Measurements from ENCODE around the gene SH3PXD2A. TPM values are rescaled to one million over a fixed set of nuclear protein-coding genes. Genes with fewer than 3 reads are reported as not detected.

Gene SH3PXD2A
- total and polyA plus RNA-seq, 7 experiments from 2014 or later = 0.54 to 20.5 (median 9.9) TPM

DNA sequence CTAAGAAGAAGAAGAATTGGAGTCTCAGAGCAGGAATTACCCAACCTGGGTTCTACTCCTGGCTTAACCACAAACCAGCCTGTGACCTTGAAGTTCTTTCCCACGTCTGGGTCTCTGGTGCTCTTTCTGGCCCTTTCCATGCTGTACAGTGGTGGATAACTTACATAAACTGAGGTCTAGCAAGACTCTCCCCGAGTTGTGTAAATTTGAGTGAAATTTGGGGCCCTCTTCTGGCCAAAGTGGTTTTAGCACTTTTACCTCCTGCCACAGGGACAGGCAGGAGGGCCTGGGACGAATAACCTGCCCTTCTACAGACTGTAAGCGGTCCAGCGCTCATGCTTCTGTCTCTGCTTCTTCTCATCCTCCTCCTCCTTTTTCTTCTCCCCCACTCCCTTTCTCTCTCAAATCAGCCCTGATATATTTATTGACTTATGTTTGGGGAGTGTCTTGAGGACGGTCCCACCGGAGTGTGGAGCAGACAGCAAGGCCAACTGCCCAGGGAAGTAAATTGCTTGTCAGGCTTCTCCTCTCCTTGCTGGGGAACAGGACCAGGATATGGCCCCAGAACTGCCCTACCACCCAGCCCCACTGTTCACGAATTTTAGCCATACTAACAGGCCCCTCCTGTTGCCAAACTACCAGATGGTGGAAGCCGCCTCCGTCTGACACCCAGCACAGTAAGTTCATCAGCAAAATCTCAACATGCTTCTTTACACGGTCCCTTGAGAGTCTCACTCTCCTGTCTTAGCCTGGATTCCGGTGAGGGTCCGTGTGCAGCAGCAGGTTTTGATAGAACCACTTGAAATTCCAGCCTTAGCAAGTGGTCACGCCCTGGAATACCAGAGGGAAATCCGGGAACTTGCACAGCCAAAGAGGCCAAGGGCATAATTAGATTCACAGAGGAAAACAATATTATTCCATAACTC lies 4.0 kb upstream of the SH3PXD2A start:
- CTCF ChIA-PET = interaction anchor here (0.9 to 3.1 kb wide), 3 partner anchors 10 to 148 kb away, joined by 3 to 35 read pairs (median 5); no protein-coding TSS in a partner anchor
- H3K27me3 Mint-ChIP-seq = peaks cover 12 to 58% (median 16%) of the 10 kb centered on the region in 5 donors
- peaks cover 0 to 10% (median 9%) of the 10 kb centered on the region in 5 donors for H3K36me3 Mint-ChIP-seq
- H3K9me3 Mint-ChIP-seq = peaks cover 0 to 10% (median 7%) of the 10 kb centered on the region in 11 donors
- no peak overlapping the region for H3K27ac ChIP-seq (ENCODE audit: low read depth, low read length)
- no peak overlapping the region for H3K4me3 Mint-ChIP-seq
- H3K4me1 ChIP-seq (ENCODE audit: control insufficient read depth in 2 of 2, insufficient read depth in 2 of 2, low read length in 2 of 2) = peaks cover 0 to 7% of the 10 kb centered on the region in 2 donors
- ATAC-seq = peak; percentile 74
- DNase-seq = peak; percentile 16 to 67 (median 46)
- POLR2A ChIA-PET = interaction anchor here (0.6 kb wide), 1 partner anchor 157 kb away, joined by 3 read pairs; no protein-coding TSS in a partner anchor
- no peak overlapping the region for H3K4me3 ChIP-seq (ENCODE audit: low read length)
- no peaks in the 10 kb centered on the region for H3K9me3 ChIP-seq (ENCODE audit: control insufficient read depth in 2 of 3, low read length in 3 of 3)
- no peaks in the 10 kb centered on the region for H3K36me3 ChIP-seq (ENCODE audit: control insufficient read depth in 2 of 3, insufficient read depth in 3 of 3, low read length in 3 of 3)
- no peak overlapping the region for H3K27ac Mint-ChIP-seq
- intact Hi-C loops (cut with micrococcal nuclease) = loop anchor here (1.0 to 10.0 kb wide), 4 partner anchors 25 to 255 kb away; no protein-coding TSS in a partner anchor
- peaks cover 3 to 5% of the 10 kb centered on the region in 2 donors for H3K27me3 ChIP-seq (ENCODE audit: control insufficient read depth in 2 of 2, insufficient read depth in 2 of 2, low read length in 2 of 2)
- H3K4me1 Mint-ChIP-seq = peaks cover 3 to 13% (median 11%) of the 10 kb centered on the region in 7 donors

DNA sequence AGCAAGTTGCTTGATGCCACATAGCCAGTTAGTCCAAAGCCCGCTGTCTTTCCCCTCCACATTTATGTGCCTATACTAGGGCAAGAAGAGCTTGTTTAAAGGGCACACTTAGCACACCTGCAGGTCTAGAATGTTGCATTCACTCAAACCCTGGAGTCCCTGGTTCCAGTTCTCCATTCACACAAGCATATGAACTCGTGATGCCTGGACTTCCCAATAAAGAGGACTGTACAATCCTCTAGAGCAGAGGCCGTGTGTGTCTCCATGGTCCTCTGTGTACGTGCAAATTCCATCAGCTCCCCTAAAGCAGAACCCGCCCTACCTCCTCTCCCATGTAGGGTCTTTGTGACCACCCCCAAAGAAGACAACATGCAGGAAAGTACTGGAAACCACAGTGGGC lies 3.0 kb upstream of the SH3PXD2A start:
- Mint-ChIP-seq H3K9me3 (peaks cover 0 to 2% (median 0%) of the 10 kb centered on the region in 11 donors), H3K36me3 (no peaks in the 10 kb centered on the region), H3K27me3 (peaks cover 22 to 69% (median 24%) of the 10 kb centered on the region in 5 donors), H3K4me1 (peaks cover 7 to 21% (median 17%) of the 10 kb centered on the region in 7 donors), H3K4me3 (no peak overlapping the region), H3K27ac (no peak overlapping the region)
- Histone ChIP-seq H3K27ac (ENCODE audit: low read depth, low read length) (no peak overlapping the region), H3K4me1 (ENCODE audit: control insufficient read depth in 2 of 2, insufficient read depth in 2 of 2, low read length in 2 of 2) (peaks cover 0 to 9% of the 10 kb centered on the region in 2 donors), H3K4me3 (ENCODE audit: low read length) (no peak overlapping the region), H3K9me3 (ENCODE audit: control insufficient read depth in 2 of 3, low read length in 3 of 3) (no peaks in the 10 kb centered on the region), H3K36me3 (ENCODE audit: control insufficient read depth in 2 of 3, insufficient read depth in 3 of 3, low read length in 3 of 3) (no peaks in the 10 kb centered on the region), H3K27me3 (ENCODE audit: control insufficient read depth in 2 of 2, insufficient read depth in 2 of 2, low read length in 2 of 2) (peaks cover 5 to 8% of the 10 kb centered on the region in 2 donors)
- ChIA-PET CTCF (interaction anchor here (0.7 to 3.1 kb wide), 7 partner anchors 9 to 147 kb away, joined by 3 to 35 read pairs (median 3); no protein-coding TSS in a partner anchor), POLR2A (interaction anchor here (0.6 kb wide), 1 partner anchor 156 kb away, joined by 3 read pairs; no protein-coding TSS in a partner anchor)
- DNase-seq = no peak
- intact Hi-C loops (cut with micrococcal nuclease) = loop anchor here (10.0 kb wide), 2 partner anchors 64 to 254 kb away; no protein-coding TSS in a partner anchor
- ATAC-seq = no peak

DNA sequence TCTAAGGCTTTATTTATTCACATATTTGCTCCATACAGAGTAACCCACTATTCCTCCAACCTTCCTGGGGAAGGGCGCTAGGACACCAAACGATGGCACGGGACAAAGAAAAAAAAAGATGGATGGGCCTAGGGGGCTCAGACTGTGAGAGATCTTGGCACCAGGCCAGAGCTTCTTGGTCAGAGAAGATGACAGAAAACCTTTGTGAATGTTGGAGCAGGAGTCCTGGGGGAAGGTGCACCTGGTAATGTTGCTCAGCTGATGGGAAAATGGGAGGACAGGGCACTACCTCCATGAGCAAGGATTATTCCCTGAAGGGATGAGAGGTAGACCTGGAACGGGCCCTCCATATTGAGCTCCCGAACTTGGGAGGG lies 1.4 kb upstream of the SH3PXD2A start:
- no peaks in the 10 kb centered on the region for H3K9me3 ChIP-seq (ENCODE audit: control insufficient read depth in 2 of 3, low read length in 3 of 3)
- peaks cover 5 to 8% of the 10 kb centered on the region in 2 donors for H3K27me3 ChIP-seq (ENCODE audit: control insufficient read depth in 2 of 2, insufficient read depth in 2 of 2, low read length in 2 of 2)
- intact Hi-C loops (cut with micrococcal nuclease) = loop anchor here (10.0 kb wide), 2 partner anchors 62 to 252 kb away; no protein-coding TSS in a partner anchor
- Mint-ChIP-seq H3K4me3 (peak overlapping the region in 6 of 10 donors; percentile 60 to 77 (median 66)), H3K27ac (no peak overlapping the region), H3K27me3 (peaks cover 22 to 79% (median 29%) of the 10 kb centered on the region in 5 donors), H3K4me1 (peaks cover 7 to 21% (median 17%) of the 10 kb centered on the region in 7 donors), H3K9me3 (peaks cover 0 to 2% (median 0%) of the 10 kb centered on the region in 11 donors), H3K36me3 (no peaks in the 10 kb centered on the region)
- no peak for ATAC-seq
- ChIA-PET POLR2A (interaction anchor here (1.1 kb wide), 1 partner anchor 143 kb away, joined by 3 read pairs; no protein-coding TSS in a partner anchor), CTCF (interaction anchor here (0.6 to 3.1 kb wide), 9 partner anchors 10 to 1978 kb away, joined by 3 to 35 read pairs (median 4); no protein-coding TSS in a partner anchor)
- no peak overlapping the region for H3K27ac ChIP-seq (ENCODE audit: low read depth, low read length)
- no peak overlapping the region for H3K4me3 ChIP-seq (ENCODE audit: low read length)
- peaks cover 0 to 9% of the 10 kb centered on the region in 2 donors for H3K4me1 ChIP-seq (ENCODE audit: control insufficient read depth in 2 of 2, insufficient read depth in 2 of 2, low read length in 2 of 2)
- no peak for DNase-seq
- H3K36me3 ChIP-seq (ENCODE audit: control insufficient read depth in 2 of 3, insufficient read depth in 3 of 3, low read length in 3 of 3) = no peaks in the 10 kb centered on the region

DNA sequence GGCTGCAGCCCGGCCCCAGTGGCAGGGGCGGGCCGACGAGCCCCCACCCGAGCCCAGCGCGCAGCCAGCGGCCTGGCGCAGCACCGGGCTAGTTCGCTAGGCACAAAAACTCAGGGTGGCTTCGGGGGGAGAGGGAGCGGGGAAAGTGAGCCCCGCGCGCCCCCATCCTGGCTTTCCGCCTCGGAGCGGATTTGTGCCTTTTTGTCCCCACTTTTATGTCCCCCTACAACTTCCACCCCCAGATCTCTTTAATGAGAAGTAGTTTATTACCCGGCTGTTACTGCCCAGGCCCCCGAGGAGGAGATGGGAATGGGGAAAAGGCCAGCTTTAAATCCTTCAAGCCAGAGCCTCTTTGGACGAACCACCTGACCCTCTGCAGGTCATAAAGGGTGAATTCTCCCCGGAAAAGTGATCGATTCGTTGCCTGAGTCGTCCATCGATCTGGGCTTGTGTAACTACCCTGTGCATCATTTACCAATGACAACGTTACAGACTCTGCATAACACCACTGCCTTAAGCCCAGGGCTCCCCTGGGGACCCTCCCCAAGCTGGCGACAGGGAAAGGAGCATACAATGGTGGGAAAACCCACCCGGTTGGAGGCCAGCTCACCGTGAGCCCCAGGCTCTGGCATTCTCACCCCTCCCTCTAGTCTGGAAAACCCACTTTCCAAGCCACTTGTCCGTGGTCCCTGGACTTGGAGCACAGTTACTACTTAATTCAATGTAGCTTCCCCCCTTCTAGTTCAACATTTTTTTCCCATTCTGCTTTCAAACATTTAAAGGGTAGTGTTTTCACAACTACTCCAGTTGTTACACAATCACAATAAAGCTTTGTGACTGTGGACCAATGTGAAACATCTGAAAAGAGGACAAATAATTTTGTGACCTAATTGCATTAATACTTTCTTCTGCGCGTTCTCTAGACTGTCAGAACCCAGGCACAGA lies 748 bp upstream of the SH3PXD2A start:
- POLR2A ChIA-PET = interaction anchor here (1.1 kb wide), 1 partner anchor 142 kb away, joined by 3 read pairs; no protein-coding TSS in a partner anchor

DNA sequence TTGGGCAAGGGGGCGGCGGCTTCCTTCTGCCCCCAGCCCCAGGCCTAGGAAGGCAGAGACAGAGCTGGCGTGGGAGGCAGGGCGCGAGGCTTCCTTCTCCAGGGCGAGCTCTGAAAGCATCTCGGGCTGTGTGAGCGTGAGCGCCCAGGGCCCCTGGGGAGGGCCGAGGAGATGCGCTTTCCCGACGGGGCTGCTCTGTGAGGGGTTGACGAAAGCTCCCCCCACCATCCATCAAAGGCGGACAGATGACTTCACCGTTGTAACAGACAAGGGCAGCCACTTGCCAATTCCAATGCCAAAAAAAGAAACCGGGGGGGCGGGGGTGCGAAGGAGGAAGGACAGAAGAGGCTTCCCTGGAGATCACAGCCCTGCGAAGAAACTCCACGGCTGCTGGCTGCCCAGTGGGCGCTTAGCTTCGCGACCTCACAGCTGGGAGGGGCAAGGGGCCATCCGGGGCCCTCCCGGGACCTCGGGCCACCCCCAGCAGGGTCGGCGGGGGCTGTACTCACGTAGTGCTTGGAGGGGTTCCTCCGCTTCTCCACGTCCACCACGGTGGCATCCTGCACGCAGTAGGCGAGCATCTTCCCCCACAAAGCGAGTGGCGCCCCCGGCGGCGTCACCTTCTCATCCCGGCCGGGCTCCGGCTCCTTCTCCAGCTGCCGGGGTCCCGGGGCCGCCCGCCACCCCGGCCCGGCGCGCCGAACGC lies 537 bp downstream of the SH3PXD2A start:
- intact Hi-C loops (cut with micrococcal nuclease) = loop anchor here (5.0 to 10.0 kb wide), 3 partner anchors 60 to 250 kb away; no protein-coding TSS in a partner anchor
- Mint-ChIP-seq H3K9me3 (peaks cover 0 to 2% (median 0%) of the 10 kb centered on the region in 11 donors), H3K27me3 (peaks cover 22 to 81% (median 37%) of the 10 kb centered on the region in 5 donors), H3K36me3 (no peaks in the 10 kb centered on the region), H3K4me3 (peak overlapping the region; percentile 76 to 94 (median 84)), H3K4me1 (peaks cover 7 to 21% (median 17%) of the 10 kb centered on the region in 7 donors), H3K27ac (peak overlapping the region in 1 of 9 donors; percentile 37)
- Histone ChIP-seq H3K4me3 (ENCODE audit: low read length) (peak overlapping the region; percentile 30), H3K9me3 (ENCODE audit: control insufficient read depth in 2 of 3, low read length in 3 of 3) (no peaks in the 10 kb centered on the region), H3K27me3 (ENCODE audit: control insufficient read depth in 2 of 2, insufficient read depth in 2 of 2, low read length in 2 of 2) (peaks cover 5 to 8% of the 10 kb centered on the region in 2 donors), H3K27ac (ENCODE audit: low read depth, low read length) (no peak overlapping the region), H3K36me3 (ENCODE audit: control insufficient read depth in 2 of 3, insufficient read depth in 3 of 3, low read length in 3 of 3) (no peaks in the 10 kb centered on the region), H3K4me1 (ENCODE audit: control insufficient read depth in 2 of 2, insufficient read depth in 2 of 2, low read length in 2 of 2) (peaks cover 0 to 9% of the 10 kb centered on the region in 2 donors)
- ATAC-seq (peak; percentile 32), DNase-seq (peak in 4 of 9 donors; percentile 4 to 34 (median 10))
- CTCF ChIA-PET = interaction anchor here (1.2 to 2.9 kb wide), 2 partner anchors 74 to 143 kb away, joined by 3 to 29 read pairs; no protein-coding TSS in a partner anchor
- POLR2A ChIA-PET = interaction anchor here (1.5 kb wide), 1 partner anchor 90 kb away, joined by 8 read pairs; no protein-coding TSS in a partner anchor

More for the DNA sequence above, 748 bp upstream of the SH3PXD2A start:
- no peak overlapping the region for H3K4me3 ChIP-seq (ENCODE audit: low read length)
- no peaks in the 10 kb centered on the region for H3K36me3 ChIP-seq (ENCODE audit: control insufficient read depth in 2 of 3, insufficient read depth in 3 of 3, low read length in 3 of 3)
- DNase-seq (no peak), ATAC-seq (no peak)
- CTCF ChIA-PET = interaction anchor here (0.7 to 3.1 kb wide), 7 partner anchors 9 to 144 kb away, joined by 3 to 35 read pairs (median 4); no protein-coding TSS in a partner anchor
- no peaks in the 10 kb centered on the region for H3K9me3 ChIP-seq (ENCODE audit: control insufficient read depth in 2 of 3, low read length in 3 of 3)
- H3K4me1 ChIP-seq (ENCODE audit: control insufficient read depth in 2 of 2, insufficient read depth in 2 of 2, low read length in 2 of 2) = peaks cover 0 to 9% of the 10 kb centered on the region in 2 donors
- H3K36me3 Mint-ChIP-seq = no peaks in the 10 kb centered on the region
- H3K9me3 Mint-ChIP-seq = peaks cover 0 to 2% (median 0%) of the 10 kb centered on the region in 11 donors
- H3K27me3 Mint-ChIP-seq = peaks cover 22 to 81% (median 29%) of the 10 kb centered on the region in 5 donors
- no peak overlapping the region for H3K27ac ChIP-seq (ENCODE audit: low read depth, low read length)
- peaks cover 7 to 21% (median 17%) of the 10 kb centered on the region in 7 donors for H3K4me1 Mint-ChIP-seq
- peak overlapping the region; percentile 45 to 79 (median 66) for H3K4me3 Mint-ChIP-seq
- intact Hi-C loops (cut with micrococcal nuclease) = loop anchor here (10.0 kb wide), 2 partner anchors 61 to 251 kb away; no protein-coding TSS in a partner anchor
- peaks cover 5 to 8% of the 10 kb centered on the region in 2 donors for H3K27me3 ChIP-seq (ENCODE audit: control insufficient read depth in 2 of 2, insufficient read depth in 2 of 2, low read length in 2 of 2)
- no peak overlapping the region for H3K27ac Mint-ChIP-seq
